ENCODE results near the gene INSR. TPM values are rescaled to one million over a fixed set of nuclear protein-coding genes. Genes with fewer than 3 reads are reported as not detected.

The INSR gene
- polyA plus RNA-seq, 3 donors: 10.2 to 33.5 (median 15.5) TPM

GRCh38 chr19:7130043-7130442, 164.2 kb downstream of the INSR start:
- no peak overlapping the region for H3K27ac ChIP-seq (ENCODE audit: low read depth, low read length)
- 100% methylated on average over 1 of the region's 1 CpG for WGBS, 3 donors

GRCh38 chr19:7126132-7126531, 168.1 kb downstream of the INSR start:
- 90 to 97% (median 96%) methylated on average over 3 of the region's 3 CpGs for WGBS, 3 donors
- no peak overlapping the region for H3K27ac ChIP-seq (ENCODE audit: low read depth, low read length)

GRCh38 chr19:7125221-7125620, 169.0 kb downstream of the INSR start:
- 95 to 98% (median 97%) methylated on average over 16 of the region's 16 CpGs for WGBS, 3 donors
- H3K27ac ChIP-seq (ENCODE audit: low read depth, low read length): no peak overlapping the region

GRCh38 chr19:7124782-7125181, 169.4 kb downstream of the INSR start:
- WGBS, 3 donors: 56 to 74% (median 59%) methylated on average over 3 of the region's 3 CpGs

GRCh38 chr19:7122701-7123100, 171.5 kb downstream of the INSR start:
- H3K27ac ChIP-seq (ENCODE audit: low read depth, low read length): no peak overlapping the region
- WGBS, 3 donors: 96 to 97% (median 97%) methylated on average over 16 of the region's 16 CpGs

More at GRCh38 chr19:7124782-7125181, 169.4 kb downstream of the INSR start:
- H3K27ac ChIP-seq (ENCODE audit: low read depth, low read length): no peak overlapping the region

GRCh38 chr19:7120499-7120898, 173.7 kb downstream of the INSR start:
- no peak overlapping the region for H3K27ac ChIP-seq (ENCODE audit: low read depth, low read length)
- 94 to 95% (median 94%) methylated on average over 10 of the region's 10 CpGs for WGBS, 3 donors

GRCh38 chr19:7119582-7119981, 174.6 kb downstream of the INSR start:
- no peak overlapping the region for H3K27ac ChIP-seq (ENCODE audit: low read depth, low read length)
- 83 to 93% (median 88%) methylated on average over 14 of the region's 14 CpGs for WGBS, 3 donors

GRCh38 chr19:7117248-7117647, 177.0 kb downstream of the INSR start:
- 90 to 94% (median 94%) methylated on average over 11 of the region's 11 CpGs for WGBS, 3 donors
- no peak overlapping the region for H3K27ac ChIP-seq (ENCODE audit: low read depth, low read length)

GRCh38 chr19:7115721-7116120, 178.5 kb downstream of the INSR start:
- no peak overlapping the region for H3K27ac ChIP-seq (ENCODE audit: low read depth, low read length)
- 65 to 90% (median 84%) methylated on average over 6 of the region's 6 CpGs for WGBS, 3 donors

- 81 to 89% (median 87%) methylated on average over 1 of the region's 1 CpG for WGBS, 3 donors
Measured at GRCh38 chr19:7113233-7113632, 181.0 kb downstream of the INSR start.

GRCh38 chr19:7112675-7113074, 181.5 kb downstream of the INSR start:
- 89 to 92% (median 90%) methylated on average over 4 of the region's 4 CpGs for WGBS, 3 donors
- H3K27ac ChIP-seq (ENCODE audit: low read depth, low read length): no peak overlapping the region

More at GRCh38 chr19:7113233-7113632, 181.0 kb downstream of the INSR start:
- no peak overlapping the region for H3K27ac ChIP-seq (ENCODE audit: low read depth, low read length)

- WGBS, 3 donors: 57 to 68% (median 64%) methylated on average over 8 of the region's 8 CpGs
- no peak overlapping the region for H3K27ac ChIP-seq (ENCODE audit: low read depth, low read length)
Measured at GRCh38 chr19:7109678-7110289, 184.4 kb downstream of the INSR start.

- 83 to 87% (median 86%) methylated on average over 10 of the region's 10 CpGs for WGBS, 3 donors
- no peak overlapping the region for H3K27ac ChIP-seq (ENCODE audit: low read depth, low read length)
Measured at GRCh38 chr19:7106711-7107657, 187.2 kb downstream of the INSR start.

- H3K27ac ChIP-seq (ENCODE audit: low read depth, low read length): no peak overlapping the region
Measured at GRCh38 chr19:7104747-7105447, 189.3 kb downstream of the INSR start.

GRCh38 chr19:7101498-7102253, 192.5 kb downstream of the INSR start:
- 28 to 66% (median 65%) methylated on average over 19 of the region's 19 CpGs for WGBS, 3 donors
- no peak overlapping the region for H3K27ac ChIP-seq (ENCODE audit: low read depth, low read length)

GRCh38 chr19:7099597-7099921, 194.7 kb downstream of the INSR start:
- H3K27ac ChIP-seq (ENCODE audit: low read depth, low read length): no peak overlapping the region
- WGBS, 3 donors: 9 to 13% (median 12%) methylated on average over 9 of the region's 9 CpGs

GRCh38 chr19:7098701-7099596, 195.3 kb downstream of the INSR start:
- WGBS, 3 donors: 0 to 1% (median 1%) methylated on average over 70 to 78 of the region's 78 CpGs
- no peak overlapping the region for H3K27ac ChIP-seq (ENCODE audit: low read depth, low read length)

GRCh38 chr19:7098096-7098495, 196.1 kb downstream of the INSR start:
- H3K27ac ChIP-seq (ENCODE audit: low read depth, low read length): no peak overlapping the region
- WGBS, 3 donors: 95 to 98% (median 98%) methylated on average over 3 of the region's 3 CpGs
